HepG2 (cell line): Measurements from ENCODE around the gene B3GNT9. TPM values are rescaled to one million over a fixed set of nuclear protein-coding genes. Genes with fewer than 3 reads are reported as not detected.

Experiments used
- ATAD3A ChIP-seq: sonication (generic); formaldehyde crosslinking; IDR thresholded peaks from 2 replicates; pipeline ENCODE4 v1.4.0; 2020; ENCODE audit warnings: missing genetic modification reagents
- CEBPB ChIP-seq: IDR thresholded peaks from 2 replicates; pipeline ENCODE4 v1.6.1; 2011; ENCODE audit warnings: low read depth, low read length, improper control_type of control experiment, borderline replicate concordance
- EHMT2 ChIP-seq: fragments of 200-600 bp; sonication (generic); IDR thresholded peaks from 2 replicates; pipeline ENCODE4 v1.7.0; 2017; ENCODE audit warnings: antibody characterized with exemption, low read depth, low read length, borderline replicate concordance
- FLYWCH1 ChIP-seq: sonication (generic); formaldehyde crosslinking; IDR thresholded peaks from 2 replicates; pipeline ENCODE4 v1.8.1; 2023; ENCODE audit warnings: mild to moderate bottlenecking, missing genetic modification reagents
- HCFC1 ChIP-seq: fragments of 150-350 bp; IDR thresholded peaks from 2 replicates; pipeline ENCODE4 v1.6.1; 2014; ENCODE audit warnings: low read depth, low read length
- HDAC1 ChIP-seq: sonication (generic); formaldehyde crosslinking; IDR thresholded peaks from 2 replicates; pipeline ENCODE4 v1.5.1; 2020; ENCODE audit warnings: mild to moderate bottlenecking, missing genetic modification reagents
- KDM3A ChIP-seq: IDR thresholded peaks from 2 replicates; pipeline ENCODE4 v1.6.1; 2018; ENCODE audit warnings: low read depth, missing compliant biosample characterization
- MAFK ChIP-seq, 2 experiments: IDR thresholded peaks in 1 of 2; conservative IDR thresholded peaks in 1 of 2; 2 replicates each; pipeline ENCODE4 v1.6.1; 2011; ENCODE audit warnings: improper control_type of control experiment in 2 of 2, low read length in 2 of 2
- MED13 ChIP-seq: sonication (generic); formaldehyde crosslinking; IDR thresholded peaks from 2 replicates; pipeline ENCODE4 v1.5.0; 2020; ENCODE audit warnings: missing genetic modification reagents
- NFKB2 ChIP-seq: sonication (generic); formaldehyde crosslinking; IDR thresholded peaks from 2 replicates; pipeline ENCODE4 v1.4.0; 2020; ENCODE audit warnings: missing genetic modification reagents, borderline replicate concordance
- PRDM10 ChIP-seq: sonication (generic); formaldehyde crosslinking; IDR thresholded peaks from 2 replicates; pipeline ENCODE4 v1.4.0; 2020; ENCODE audit warnings: low read depth, missing genetic modification reagents
- PRMT3 ChIP-seq: sonication (generic); formaldehyde crosslinking; IDR thresholded peaks from 2 replicates; pipeline ENCODE4 v1.8.1; 2022; ENCODE audit warnings: low read depth, mild to moderate bottlenecking, moderate library complexity, missing genetic modification reagents, borderline replicate concordance
- RAD51 ChIP-seq: fragments of 450-650 bp; IDR thresholded peaks from 2 replicates; pipeline ENCODE4 v1.6.1; 2016; ENCODE audit warnings: borderline replicate concordance
- SMARCE1 ChIP-seq: fragments of 450-650 bp; IDR thresholded peaks from 2 replicates; pipeline ENCODE4 v1.6.1; 2017; ENCODE audit warnings: borderline replicate concordance
- SP140L ChIP-seq: sonication (generic); formaldehyde crosslinking; IDR thresholded peaks from 2 replicates; pipeline ENCODE4 v1.4.0; 2020; ENCODE audit warnings: missing genetic modification reagents, borderline replicate concordance
- SP2 ChIP-seq: sonication (generic); formaldehyde crosslinking; IDR thresholded peaks from 2 replicates; pipeline ENCODE4 v1.5.1; 2020; ENCODE audit warnings: mild to moderate bottlenecking, missing genetic modification reagents
- ZNF12 ChIP-seq: sonication (generic); formaldehyde crosslinking; IDR thresholded peaks from 2 replicates; pipeline ENCODE4 v1.5.0; 2020; ENCODE audit warnings: missing genetic modification reagents
- ZNF234 ChIP-seq: sonication (generic); formaldehyde crosslinking; conservative IDR thresholded peaks from 2 replicates; pipeline ENCODE4 v1.5.1; 2020; ENCODE audit warnings: mild to moderate bottlenecking, missing genetic modification reagents
- ZNF333 ChIP-seq: sonication (generic); formaldehyde crosslinking; IDR thresholded peaks from 2 replicates; pipeline ENCODE4 v1.4.0; 2020; ENCODE audit warnings: mild to moderate bottlenecking, missing genetic modification reagents, borderline replicate concordance
- ZNF550 ChIP-seq: sonication (generic); formaldehyde crosslinking; IDR thresholded peaks from 2 replicates; pipeline ENCODE4 v1.4.0; 2020; ENCODE audit warnings: mild to moderate bottlenecking, missing genetic modification reagents, borderline replicate concordance
- ZNF780A ChIP-seq: sonication (generic); formaldehyde crosslinking; IDR thresholded peaks from 2 replicates; pipeline ENCODE4 v1.8.0; 2022; ENCODE audit warnings: mild to moderate bottlenecking, missing genetic modification reagents, moderate library complexity
- ZNF83 ChIP-seq: sonication (generic); formaldehyde crosslinking; IDR thresholded peaks from 2 replicates; pipeline ENCODE4 v1.4.0; 2020; ENCODE audit warnings: missing genetic modification reagents, mild to moderate bottlenecking, borderline replicate concordance
- polyA plus RNA-seq, 8 experiments: library from polyadenylated mRNA; depleted of rRNA in 3 of 8; stranded (reverse) in 7 of 8; unstranded in 1 of 8; fragments of >200 nt; fragmentation: Illumina TruSeq in 4 of 8; extraction: Trizol in 4 of 8; gene quantifications; 2 replicates each; pipeline versions ENCODE4 v1.2.1 to v1.2.3, GENCODE V29; 2011 to 2016; ENCODE audit warnings: low read depth in 4 of 8, missing spikeins in 1 of 8, mixed read lengths in 1 of 8; ENCODE audit not compliant: insufficient read depth in 1 of 8
- total RNA-seq, 5 experiments: library from RNA; depleted of rRNA; stranded (reverse); fragments of >200 nt; fragmentation: Illumina TruSeq; extraction: Trizol; gene quantifications; 2 replicates each; pipeline ENCODE4 v1.2.3, GENCODE V29; 2016; ENCODE audit warnings: low read depth in 1 of 5
- TF ChIP-seq, protein P1 (sequence below): sonication (generic); formaldehyde crosslinking; IDR thresholded peaks from 2 replicates; pipeline ENCODE4 v1.5.0; 2020; ENCODE audit warnings: mild to moderate bottlenecking, missing genetic modification reagents
- TF ChIP-seq, protein P2 (sequence below): IDR thresholded peaks from 2 replicates; pipeline ENCODE4 v1.6.1; 2018; ENCODE audit warnings: missing genetic modification reagents, mild to moderate bottlenecking, missing compliant biosample characterization

B3GNT9 gene
- total and polyA plus RNA-seq, 2 of the 13 experiments (the other 11 are each of a cell fraction or from before 2014, with no cell fraction given) = 1.5 to 3.1 TPM

- TF ChIP-seq SP140L (CRISPR knock-in tag) (peak; percentile 78; the same call in 1 of the 2 replicates), SMARCE1 (no peak), ZNF780A (CRISPR knock-in tag) (peak; percentile 86; the same call in 1 of the 2 replicates), CEBPB (no peak), MED13 (CRISPR knock-in tag) (peak; percentile 84), HDAC1 (CRISPR knock-in tag) (peak; percentile 97), PRMT3 (CRISPR knock-in tag) (peak; percentile 94; the same call in 1 of the 2 replicates), RAD51 (no peak), ZNF333 (CRISPR knock-in tag) (peak; percentile 95; the same call in 1 of the 2 replicates), ZNF550 (no peak), HCFC1 (no peak), ATAD3A (peak; percentile 88), ZNF12 (CRISPR knock-in tag) (peak; percentile 86), ZNF83 (CRISPR knock-in tag) (peak; percentile 86), SP2 (CRISPR knock-in tag) (no peak; the same call in 1 of the 2 replicates), MAFK (conservative IDR thresholded peaks at IDR 0.05 in 1 of 2, IDR thresholded peaks at IDR 0.05 in 1 of 2; ENCODE audit: low read length in 2 of 2) (no peak), FLYWCH1 (CRISPR knock-in tag) (peak; percentile 69; the same call in 1 of the 2 replicates), EHMT2 (peak; percentile 95), ZNF234 (CRISPR knock-in tag) (no peak), KDM3A (CRISPR knock-in tag) (peak; percentile 98), NFKB2 (CRISPR knock-in tag) (peak; percentile 96), PRDM10 (CRISPR knock-in tag) (peak; percentile 74)
- TF ChIP-seq, protein P1, sequence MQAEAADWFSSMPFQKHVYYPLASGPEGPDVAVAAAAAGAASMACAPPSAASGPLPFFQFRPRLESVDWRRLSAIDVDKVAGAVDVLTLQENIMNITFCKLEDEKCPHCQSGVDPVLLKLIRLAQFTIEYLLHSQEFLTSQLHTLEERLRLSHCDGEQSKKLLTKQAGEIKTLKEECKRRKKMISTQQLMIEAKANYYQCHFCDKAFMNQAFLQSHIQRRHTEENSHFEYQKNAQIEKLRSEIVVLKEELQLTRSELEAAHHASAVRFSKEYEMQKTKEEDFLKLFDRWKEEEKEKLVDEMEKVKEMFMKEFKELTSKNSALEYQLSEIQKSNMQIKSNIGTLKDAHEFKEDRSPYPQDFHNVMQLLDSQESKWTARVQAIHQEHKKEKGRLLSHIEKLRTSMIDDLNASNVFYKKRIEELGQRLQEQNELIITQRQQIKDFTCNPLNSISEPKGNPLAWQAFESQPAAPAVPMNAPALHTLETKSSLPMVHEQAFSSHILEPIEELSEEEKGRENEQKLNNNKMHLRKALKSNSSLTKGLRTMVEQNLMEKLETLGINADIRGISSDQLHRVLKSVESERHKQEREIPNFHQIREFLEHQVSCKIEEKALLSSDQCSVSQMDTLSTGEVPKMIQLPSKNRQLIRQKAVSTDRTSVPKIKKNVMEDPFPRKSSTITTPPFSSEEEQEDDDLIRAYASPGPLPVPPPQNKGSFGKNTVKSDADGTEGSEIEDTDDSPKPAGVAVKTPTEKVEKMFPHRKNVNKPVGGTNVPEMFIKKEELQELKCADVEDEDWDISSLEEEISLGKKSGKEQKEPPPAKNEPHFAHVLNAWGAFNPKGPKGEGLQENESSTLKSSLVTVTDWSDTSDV (CRISPR knock-in tag) = no peak; the same call in 1 of the 2 replicates
- TF ChIP-seq, protein P2, sequence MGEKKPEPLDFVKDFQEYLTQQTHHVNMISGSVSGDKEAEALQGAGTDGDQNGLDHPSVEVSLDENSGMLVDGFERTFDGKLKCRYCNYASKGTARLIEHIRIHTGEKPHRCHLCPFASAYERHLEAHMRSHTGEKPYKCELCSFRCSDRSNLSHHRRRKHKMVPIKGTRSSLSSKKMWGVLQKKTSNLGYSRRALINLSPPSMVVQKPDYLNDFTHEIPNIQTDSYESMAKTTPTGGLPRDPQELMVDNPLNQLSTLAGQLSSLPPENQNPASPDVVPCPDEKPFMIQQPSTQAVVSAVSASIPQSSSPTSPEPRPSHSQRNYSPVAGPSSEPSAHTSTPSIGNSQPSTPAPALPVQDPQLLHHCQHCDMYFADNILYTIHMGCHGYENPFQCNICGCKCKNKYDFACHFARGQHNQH (CRISPR knock-in tag) = peak; percentile 96; the same call in 1 of the 2 replicates
These were observed 34.3 kb upstream of the B3GNT9 start (continued) for GRCh38 chr16:67184995-67185650.
